ENCODE results near the gene MAGOH.

DNA sequence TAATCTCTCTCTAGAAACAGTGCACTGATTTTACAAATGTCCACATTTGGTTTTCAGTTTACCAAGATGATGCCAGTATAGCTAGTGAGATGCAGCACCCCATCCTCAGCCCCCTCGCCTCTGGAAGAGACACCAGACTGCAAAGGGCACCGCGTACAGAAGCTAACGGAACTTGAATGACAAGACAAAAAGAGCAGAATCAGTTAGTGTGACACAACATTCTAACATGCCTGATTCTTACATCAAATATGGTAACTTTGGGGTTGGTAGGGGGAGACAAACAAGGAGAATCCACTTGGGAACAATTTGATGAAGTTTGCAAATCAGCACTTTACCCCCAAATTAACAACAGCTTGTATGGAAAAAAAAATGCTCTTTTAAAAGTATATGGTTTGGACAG is 4.1 kb upstream of the MAGOH start:
- TF ChIP-seq POLR2AphosphoS5 (IDR thresholded peaks at IDR 0.05; ENCODE audit: borderline replicate concordance, low read depth, low read length) (no peak), EZH2 (IDR thresholded peaks at IDR 0.05) (no peak), FOXP2 (optimal IDR thresholded peaks at IDR 0.05; ENCODE audit: control extremely low read depth, extremely low read length, insufficient read depth) (no peak)

All from SK-N-MC (cell line).